OCI-LY7 (cell line): Measurements from ENCODE around the gene GRIP1. TPM values are rescaled to one million over a fixed set of nuclear protein-coding genes. Genes with fewer than 3 reads are reported as not detected.

Experiments used
- BruUV-seq: library from RNA; stranded (reverse); fragments of 400-500 nt; replicated peaks from 2 replicates; lab custom pipeline; 2021; lab: Mats Ljungman, UMichigan
- CTCF ChIA-PET: fragments of 300-600 bp; sonication (Branson Sonifier 250); formaldehyde crosslinking; loops from one replicate; lab custom pipeline; 2022; ENCODE audit warnings: antibody characterized with exemption; ENCODE audit not compliant: unreplicated experiment; lab: Charles Lee
- POLR2A ChIA-PET: fragments of 300-600 bp; sonication (Branson Sonifier 250); formaldehyde crosslinking; loops from one replicate; lab custom pipeline; 2022; ENCODE audit warnings: antibody characterized with exemption; lab: Charles Lee
- DNase-seq: peaks from one replicate; pipeline ENCODE4 v3.0.0-alpha.2; 2015; ENCODE audit warnings: low spot score
- H2AFZ ChIP-seq: fragments of 200-600 bp; sonication (generic), shearing (Covaris generic); 2 replicates; pipeline ENCODE4 v1.6.1; 2014; ENCODE audit warnings: mild to moderate bottlenecking, antibody characterized with exemption, low read length, moderate library complexity
- H3K27ac ChIP-seq: fragments of 200-600 bp; sonication (generic); 2 replicates; pipeline ENCODE4 v1.5.1; 2014; ENCODE audit warnings: mixed run types, low read depth, mild to moderate bottlenecking, moderate library complexity, low read length, inconsistent platforms; ENCODE audit not compliant: poor library complexity, severe bottlenecking
- H3K36me3 ChIP-seq: fragments of 200-600 bp; sonication (generic); 2 replicates; pipeline ENCODE4 v1.6.1; 2014; ENCODE audit warnings: mild to moderate bottlenecking, antibody characterized with exemption, low read length, moderate library complexity, mixed read lengths; ENCODE audit not compliant: insufficient read depth
- H3K4me1 ChIP-seq: fragments of 200-600 bp; sonication (generic); 2 replicates; pipeline ENCODE4 v1.5.1; 2014; ENCODE audit warnings: mild to moderate bottlenecking, low read length; ENCODE audit not compliant: insufficient read depth, poor library complexity, severe bottlenecking
- H3K4me2 ChIP-seq: fragments of 200-600 bp; sonication (generic); 2 replicates; pipeline ENCODE4 v1.6.1; 2014; ENCODE audit warnings: mild to moderate bottlenecking, low read length
- H3K4me3 ChIP-seq: fragments of 200-600 bp; sonication (generic); 2 replicates; pipeline ENCODE4 v1.5.1; 2014; ENCODE audit warnings: mild to moderate bottlenecking, low read depth, low read length; ENCODE audit not compliant: poor library complexity, severe bottlenecking
- H3K79me2 ChIP-seq: fragments of 200-600 bp; sonication (generic); 2 replicates; pipeline ENCODE4 v1.6.1; 2016; ENCODE audit warnings: low read depth, mild to moderate bottlenecking, low read length, moderate library complexity, mixed read lengths; ENCODE audit not compliant: insufficient read depth
- H3K9me2 ChIP-seq: fragments of 200-600 bp; sonication (generic); 2 replicates; pipeline ENCODE4 v1.6.1; 2016; ENCODE audit warnings: mild to moderate bottlenecking, low read length, mixed read lengths; ENCODE audit not compliant: insufficient read depth
- H3K9me3 ChIP-seq: fragments of 200-600 bp; sonication (generic); 2 replicates; pipeline ENCODE4 v1.6.1; 2014; ENCODE audit warnings: mild to moderate bottlenecking, mixed run types, low read length, mixed read lengths
- H4K20me1 ChIP-seq: fragments of 200-600 bp; sonication (generic); 2 replicates; pipeline ENCODE4 v1.6.1; 2014; ENCODE audit warnings: mild to moderate bottlenecking, antibody characterized with exemption, low read length, moderate library complexity, mixed read lengths; ENCODE audit not compliant: insufficient read depth
- EZH2phosphoT487 ChIP-seq: fragments of 200-600 bp; sonication (generic); IDR thresholded peaks from 2 replicates; pipeline ENCODE4 v1.6.1; 2018; ENCODE audit warnings: low read depth, borderline replicate concordance, mild to moderate bottlenecking, mixed run types, antibody characterized with exemption, low read length, moderate library complexity, mixed read lengths
- intact Hi-C: fragments of 100-400 bp; cut with micrococcal nuclease; formaldehyde crosslinking; loops from one replicate; pipeline ENCODE4 v1.10.0; 2022; ENCODE audit not compliant: unreplicated experiment
- total RNA-seq, 2 experiments: library from RNA; depleted of rRNA in 1 of 2; stranded (reverse); fragments of >200 nt in 1 of 2; shearing (Covaris generic) in 1 of 2; gene quantifications; 2 replicates each; pipeline ENCODE4 v1.2.3, GENCODE V29; 2014 to 2022
- TF ChIP-seq, protein P1 (sequence below): fragments of 200-600 bp; sonication (generic); conservative IDR thresholded peaks from 2 replicates; pipeline ENCODE4 v1.5.1; 2014; ENCODE audit warnings: mild to moderate bottlenecking, antibody characterized with exemption, low read length, moderate library complexity, mixed read lengths

Gene GRIP1
- total RNA-seq, 2 experiments from 2014 or later = 4.1 to 7.6 TPM

DNA sequence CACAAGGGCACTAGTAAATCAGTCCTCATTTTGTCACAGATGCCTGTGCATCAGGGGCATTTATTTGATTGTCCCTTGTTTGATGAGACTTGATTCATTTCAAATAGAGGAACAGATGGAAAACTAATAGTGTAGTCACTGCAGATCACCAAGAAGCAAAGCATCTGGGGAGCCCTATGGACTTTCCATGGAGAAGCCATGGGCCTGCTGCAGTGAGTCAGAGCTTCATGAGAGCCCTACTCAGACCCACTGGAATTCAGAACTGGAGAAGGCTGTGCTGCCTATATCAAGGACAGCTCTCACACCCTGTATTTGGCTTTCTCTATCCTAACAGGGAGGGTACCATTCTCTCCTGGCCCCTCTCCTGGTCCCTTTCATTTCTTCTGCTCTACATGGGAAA, 126.2 kb downstream of the GRIP1 start:
- intact Hi-C loops = no loop called here
- Histone ChIP-seq H3K79me2 (no peaks in the 10 kb centered on the region), H3K9me3 (peaks cover 7% of the 10 kb centered on the region; the same call in 1 of the 2 replicates), H3K27ac (no peak overlapping the region), H2AFZ (no peak overlapping the region), H3K4me3 (no peak overlapping the region), H3K9me2 (no peaks in the 10 kb centered on the region), H3K4me2 (no peak overlapping the region), H3K36me3 (no peaks in the 10 kb centered on the region), H4K20me1 (no peaks in the 10 kb centered on the region), H3K4me1 (peaks cover 34% of the 10 kb centered on the region)
- no TSS peak for BruUV-seq
- TF ChIP-seq, protein P1, sequence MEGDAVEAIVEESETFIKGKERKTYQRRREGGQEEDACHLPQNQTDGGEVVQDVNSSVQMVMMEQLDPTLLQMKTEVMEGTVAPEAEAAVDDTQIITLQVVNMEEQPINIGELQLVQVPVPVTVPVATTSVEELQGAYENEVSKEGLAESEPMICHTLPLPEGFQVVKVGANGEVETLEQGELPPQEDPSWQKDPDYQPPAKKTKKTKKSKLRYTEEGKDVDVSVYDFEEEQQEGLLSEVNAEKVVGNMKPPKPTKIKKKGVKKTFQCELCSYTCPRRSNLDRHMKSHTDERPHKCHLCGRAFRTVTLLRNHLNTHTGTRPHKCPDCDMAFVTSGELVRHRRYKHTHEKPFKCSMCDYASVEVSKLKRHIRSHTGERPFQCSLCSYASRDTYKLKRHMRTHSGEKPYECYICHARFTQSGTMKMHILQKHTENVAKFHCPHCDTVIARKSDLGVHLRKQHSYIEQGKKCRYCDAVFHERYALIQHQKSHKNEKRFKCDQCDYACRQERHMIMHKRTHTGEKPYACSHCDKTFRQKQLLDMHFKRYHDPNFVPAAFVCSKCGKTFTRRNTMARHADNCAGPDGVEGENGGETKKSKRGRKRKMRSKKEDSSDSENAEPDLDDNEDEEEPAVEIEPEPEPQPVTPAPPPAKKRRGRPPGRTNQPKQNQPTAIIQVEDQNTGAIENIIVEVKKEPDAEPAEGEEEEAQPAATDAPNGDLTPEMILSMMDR = no peak
- no peak for TF ChIP-seq EZH2phosphoT487
- ChIA-PET POLR2A (no interaction called here), CTCF (no interaction called here)
- DNase-seq = no peak

DNA sequence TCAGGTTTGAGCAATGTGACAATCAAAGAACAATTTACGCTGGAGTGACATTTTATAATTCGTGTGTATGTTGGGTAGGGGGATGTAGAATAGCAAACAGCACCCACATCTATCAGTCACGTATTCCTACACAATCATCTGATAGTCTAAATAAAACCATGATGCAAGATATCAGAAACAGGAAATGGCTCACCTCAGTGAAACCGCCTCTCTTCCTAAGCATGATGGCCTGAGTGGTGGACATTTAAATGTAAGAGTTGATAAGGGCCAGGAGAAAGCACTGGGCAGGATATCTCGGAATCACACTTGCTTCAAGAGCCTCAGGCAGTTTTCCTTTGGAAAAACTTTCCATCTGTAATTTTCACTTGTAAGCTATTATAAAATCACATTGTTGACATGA, 128.2 kb downstream of the GRIP1 start:
- Histone ChIP-seq H3K79me2 (no peaks in the 10 kb centered on the region), H3K27ac (no peak overlapping the region), H2AFZ (peak overlapping the region; percentile 82; the same call in 1 of the 2 replicates), H4K20me1 (no peaks in the 10 kb centered on the region), H3K36me3 (no peaks in the 10 kb centered on the region), H3K4me1 (peaks cover 34% of the 10 kb centered on the region), H3K4me2 (peak overlapping the region; percentile 22; the same call in 1 of the 2 replicates), H3K9me2 (no peaks in the 10 kb centered on the region), H3K9me3 (no peaks in the 10 kb centered on the region; the same call in 1 of the 2 replicates), H3K4me3 (no peak overlapping the region)
- BruUV-seq = no TSS peak
- intact Hi-C loops = no loop called here
- DNase-seq = peak; percentile 18
- POLR2A ChIA-PET = interaction anchor here (0.6 to 1.6 kb wide), 7 partner anchors 13 to 142 kb away, joined by 3 to 5 read pairs (median 3); no protein-coding TSS in a partner anchor
- CTCF ChIA-PET = no interaction called here
- TF ChIP-seq, protein P1 = no peak
- no peak for TF ChIP-seq EZH2phosphoT487

DNA sequence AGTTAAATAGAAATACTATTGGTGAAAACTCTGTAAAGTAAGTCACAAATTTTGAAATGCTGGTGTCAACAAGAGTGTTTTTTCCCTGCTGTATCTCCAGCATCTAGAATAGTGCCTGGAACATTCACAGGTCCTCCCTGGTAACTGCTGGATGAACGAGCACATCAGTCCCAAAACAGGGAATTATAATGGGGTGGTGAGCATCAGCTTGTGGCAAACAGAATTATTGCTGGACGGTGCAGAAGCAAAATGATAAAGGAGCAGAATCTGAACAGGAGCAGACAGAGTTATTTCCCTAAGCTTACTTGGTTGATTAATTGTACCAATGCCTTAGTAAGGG, 129.9 kb downstream of the GRIP1 start:
- H2AFZ ChIP-seq = peak overlapping the region; percentile 87
- H3K79me2 ChIP-seq = no peaks in the 10 kb centered on the region
- H3K4me3 ChIP-seq = no peak overlapping the region
- no peaks in the 10 kb centered on the region for H3K9me2 ChIP-seq
- H3K9me3 ChIP-seq = no peaks in the 10 kb centered on the region
- no peak overlapping the region for H3K27ac ChIP-seq
- H4K20me1 ChIP-seq = no peaks in the 10 kb centered on the region
- intact Hi-C loops = loop anchor here (2.0 kb wide), 1 partner anchor 136 kb away; no protein-coding TSS in a partner anchor
- DNase-seq = no peak
- POLR2A ChIA-PET = interaction anchor here (0.9 to 2.1 kb wide), 7 partner anchors 13 to 352 kb away, joined by 3 to 11 read pairs (median 3); no protein-coding TSS in a partner anchor
- CTCF ChIA-PET = no interaction called here
- BruUV-seq = no TSS peak
- H3K4me2 ChIP-seq = peak overlapping the region; percentile 19
- TF ChIP-seq, protein P1 = peak; percentile 55; the same call in 1 of the 2 replicates
- TF ChIP-seq EZH2phosphoT487 = no peak
- no peaks in the 10 kb centered on the region for H3K36me3 ChIP-seq
- peaks cover 34% of the 10 kb centered on the region for H3K4me1 ChIP-seq
